Loucy (cell line): Measurements from ENCODE around the gene ZNF304.
"Not testable (repeated sequence)": the region's sequence is repeated elsewhere in the genome, so short reads cannot be mapped to it uniquely, and the experiment has no call there.

Source experiments
- H2AFZ ChIP-seq: fragments of 200-600 bp; sonication (generic); 2 replicates; pipeline ENCODE4 v1.6.0; 2016; ENCODE audit warnings: antibody characterized with exemption, mild to moderate bottlenecking, low read length, moderate library complexity
- H3F3A ChIP-seq: fragments of 200-600 bp; 2 replicates; pipeline ENCODE4 v1.6.0; 2016; ENCODE audit warnings: antibody characterized with exemption, low read depth, mild to moderate bottlenecking
- H3K27me3 ChIP-seq: fragments of 200-600 bp; sonication (generic); 2 replicates; pipeline ENCODE4 v1.6.1; 2014; ENCODE audit warnings: low read length, mild to moderate bottlenecking; ENCODE audit not compliant: insufficient read depth, poor library complexity, severe bottlenecking
- H3K36me3 ChIP-seq: fragments of 200-600 bp; sonication (generic); 2 replicates; pipeline ENCODE4 v1.6.1; 2016; ENCODE audit warnings: low read length; ENCODE audit not compliant: insufficient read depth
- H3K4me1 ChIP-seq: fragments of 200-600 bp; sonication (generic); 2 replicates; pipeline ENCODE4 v1.5.1; 2014; ENCODE audit warnings: low read length, mild to moderate bottlenecking; ENCODE audit not compliant: insufficient read depth, poor library complexity, severe bottlenecking
- H3K4me2 ChIP-seq: fragments of 200-600 bp; sonication (generic); 2 replicates; pipeline ENCODE4 v1.6.0; 2014; ENCODE audit warnings: antibody characterized with exemption, low read length, low read depth, mild to moderate bottlenecking; ENCODE audit not compliant: poor library complexity, severe bottlenecking
- H3K4me3 ChIP-seq: fragments of 200-600 bp; sonication (generic); 2 replicates; pipeline ENCODE4 v1.5.1; 2014; ENCODE audit warnings: low read length, mild to moderate bottlenecking, mixed read lengths; ENCODE audit not compliant: poor library complexity, severe bottlenecking
- H3K79me2 ChIP-seq: fragments of 200-600 bp; sonication (generic); 2 replicates; pipeline ENCODE4 v1.6.1; 2014; ENCODE audit warnings: low read length; ENCODE audit not compliant: insufficient read depth
- H3K9ac ChIP-seq: fragments of 200-600 bp; sonication (generic); 2 replicates; pipeline ENCODE4 v1.6.0; 2014; ENCODE audit warnings: mild to moderate bottlenecking, low read depth, low read length, moderate library complexity; ENCODE audit not compliant: poor library complexity, severe bottlenecking
- H3K9me2 ChIP-seq: fragments of 200-600 bp; sonication (generic); replicated peaks from 2 replicates; pipeline ENCODE4 v1.6.1; 2016; ENCODE audit warnings: low read depth, low read length, mixed read lengths
- H3K9me3 ChIP-seq: fragments of 200-600 bp; sonication (generic); 2 replicates; pipeline ENCODE4 v1.6.1; 2014; ENCODE audit warnings: mild to moderate bottlenecking, antibody characterized with exemption, low read length, low read depth; ENCODE audit not compliant: insufficient read depth
- H4K20me1 ChIP-seq: fragments of 200-600 bp; sonication (generic); 2 replicates; pipeline ENCODE4 v1.6.0; 2014; ENCODE audit warnings: antibody characterized with exemption, low read length, mild to moderate bottlenecking; ENCODE audit not compliant: insufficient read depth, poor library complexity, severe bottlenecking
- CTCF ChIP-seq: fragments of 200-600 bp; sonication (generic); conservative IDR thresholded peaks from 2 replicates; pipeline ENCODE4 v1.5.1; 2014; ENCODE audit warnings: mild to moderate bottlenecking, antibody characterized with exemption, low read length
- EZH2phosphoT487 ChIP-seq: fragments of 200-600 bp; IDR thresholded peaks from 2 replicates; pipeline ENCODE4 v1.6.1; 2018; ENCODE audit warnings: antibody characterized with exemption, mild to moderate bottlenecking, moderate library complexity, borderline replicate concordance

Gene ZNF304

GRCh38 chr19:57363688-57364181 lies 12.7 kb downstream of the ZNF304 start:
- no peaks in the 10 kb centered on the region; the same call in 1 of the 2 replicates for H3K36me3 ChIP-seq
- no peaks in the 10 kb centered on the region for H3K9me3 ChIP-seq
- peaks cover 14% of the 10 kb centered on the region for H3K79me2 ChIP-seq
- H3K4me1 ChIP-seq: peaks cover 9% of the 10 kb centered on the region
- H3K4me3 ChIP-seq: peak overlapping the region; percentile 80
- H3F3A ChIP-seq: no peaks in the 10 kb centered on the region; the same call in 1 of the 2 replicates
- H3K9me2 ChIP-seq: no peaks in the 10 kb centered on the region
- no peak for TF ChIP-seq CTCF
- TF ChIP-seq EZH2phosphoT487: no peak
- peaks cover 5% of the 10 kb centered on the region for H4K20me1 ChIP-seq
- no peaks in the 10 kb centered on the region for H3K27me3 ChIP-seq
- H2AFZ ChIP-seq: peak overlapping the region; percentile 68
- peak overlapping the region; percentile 75 for H3K9ac ChIP-seq
- H3K4me2 ChIP-seq: peak overlapping the region; percentile 85

GRCh38 chr19:57366776-57367175 lies 15.7 kb downstream of the ZNF304 start:
- H3K4me2 ChIP-seq: no peak overlapping the region
- H3K9ac ChIP-seq: no peak overlapping the region
- H2AFZ ChIP-seq: no peak overlapping the region
- H3F3A ChIP-seq: no peaks in the 10 kb centered on the region
- H3K27me3 ChIP-seq: no peaks in the 10 kb centered on the region
- no peaks in the 10 kb centered on the region for H3K36me3 ChIP-seq
- no peaks in the 10 kb centered on the region for H3K9me2 ChIP-seq
- peaks cover 14% of the 10 kb centered on the region for H3K79me2 ChIP-seq
- no peaks in the 10 kb centered on the region for H3K9me3 ChIP-seq
- TF ChIP-seq CTCF: no peak
- TF ChIP-seq EZH2phosphoT487: no peak
- H3K4me3 ChIP-seq: no peak overlapping the region
- H4K20me1 ChIP-seq: peaks cover 5% of the 10 kb centered on the region
- peaks cover 9% of the 10 kb centered on the region for H3K4me1 ChIP-seq

- Histone ChIP-seq H4K20me1 (no peaks in the 10 kb centered on the region), H2AFZ (no peak overlapping the region), H3K9me2 (no peaks in the 10 kb centered on the region), H3K4me3 (no peak overlapping the region), H3F3A (no peaks in the 10 kb centered on the region), H3K36me3 (peaks cover 24% of the 10 kb centered on the region; the same call in 1 of the 2 replicates), H3K79me2 (no peaks in the 10 kb centered on the region), H3K4me1 (no peaks in the 10 kb centered on the region), H3K9me3 (no peaks in the 10 kb centered on the region; the same call in 1 of the 2 replicates), H3K27me3 (no peaks in the 10 kb centered on the region), H3K4me2 (no peak overlapping the region), H3K9ac (no peak overlapping the region)
- TF ChIP-seq EZH2phosphoT487: no peak
- TF ChIP-seq CTCF: no peak
Measured at GRCh38 chr19:57374179-57374578, 23.1 kb downstream of the ZNF304 start.

GRCh38 chr19:57374647-57375046 lies 23.6 kb downstream of the ZNF304 start:
- H3K9me3 ChIP-seq, H2AFZ ChIP-seq, H3K9ac ChIP-seq, H3K9me2 ChIP-seq, H3K4me1 ChIP-seq, H4K20me1 ChIP-seq, H3K4me2 ChIP-seq, H3F3A ChIP-seq, H3K79me2 ChIP-seq, H3K4me3 ChIP-seq, H3K27me3 ChIP-seq: not testable (repeated sequence)
- peaks cover 24% of the 10 kb centered on the region; the same call in 1 of the 2 replicates for H3K36me3 ChIP-seq
